GM18858 (cell line): ENCODE measurements around the gene SPATA16.

Experiments used
- ATAC-seq: cut with Tn5 transposase; IDR thresholded peaks from one replicate; pipeline ENCODE4 v1.9.1; 2021; ENCODE audit not compliant: unreplicated experiment

Gene SPATA16

GRCh38 chr3:172844428-172844827 is 296.6 kb downstream of the SPATA16 start:
- no peak for ATAC-seq

GRCh38 chr3:172840913-172841312 is 300.1 kb downstream of the SPATA16 start:
- no peak for ATAC-seq

GRCh38 chr3:172840463-172840862 is 300.6 kb downstream of the SPATA16 start:
- no peak for ATAC-seq

GRCh38 chr3:172839679-172840078 is 301.4 kb downstream of the SPATA16 start:
- no peak for ATAC-seq
